GM21529 (cell line): ENCODE measurements around the gene SYDE1.
A peak's percentile ranks its signal among the peaks of the same experiment; 100 is the strongest.

Experiments used
- ATAC-seq: cut with Tn5 transposase; IDR thresholded peaks from one replicate; pipeline ENCODE4 v1.9.1; 2021; ENCODE audit not compliant: unreplicated experiment

Gene SYDE1

GRCh38 chr19:15125232-15126067 is 18.2 kb downstream of the SYDE1 start:
- peak; percentile 81 for ATAC-seq

- ATAC-seq, result no peak
Observed at GRCh38 chr19:15126131-15126910, 19.1 kb downstream of the SYDE1 start.

DNA sequence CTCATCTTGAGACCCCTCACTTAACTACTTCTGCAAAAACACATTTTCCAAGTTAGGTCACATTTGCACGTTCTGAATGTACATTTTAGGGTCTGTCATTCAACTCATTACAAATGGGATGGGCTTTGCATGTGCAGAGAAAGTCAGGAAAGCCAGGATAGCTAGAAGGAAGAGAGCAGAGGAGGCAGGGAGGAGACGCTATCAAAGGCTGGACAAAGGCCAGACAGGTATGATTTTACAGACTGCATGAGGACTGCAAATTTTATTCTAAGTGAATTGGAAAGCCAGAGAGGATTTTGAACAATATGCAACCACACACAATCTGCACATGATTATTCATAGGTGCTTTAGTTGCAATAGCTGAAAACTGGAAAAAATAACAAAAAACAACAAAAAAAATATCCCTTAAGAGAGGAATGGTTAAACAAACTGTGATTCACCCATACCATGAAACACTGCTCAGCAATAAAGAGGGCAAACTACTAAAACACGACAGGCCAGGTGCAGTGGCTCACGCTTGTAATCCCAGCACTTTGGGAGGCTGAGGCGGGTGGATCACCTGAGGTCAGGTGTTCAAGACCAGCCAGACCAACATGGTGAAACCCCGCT is 21.1 kb downstream of the SYDE1 start:
- no peak for ATAC-seq

DNA sequence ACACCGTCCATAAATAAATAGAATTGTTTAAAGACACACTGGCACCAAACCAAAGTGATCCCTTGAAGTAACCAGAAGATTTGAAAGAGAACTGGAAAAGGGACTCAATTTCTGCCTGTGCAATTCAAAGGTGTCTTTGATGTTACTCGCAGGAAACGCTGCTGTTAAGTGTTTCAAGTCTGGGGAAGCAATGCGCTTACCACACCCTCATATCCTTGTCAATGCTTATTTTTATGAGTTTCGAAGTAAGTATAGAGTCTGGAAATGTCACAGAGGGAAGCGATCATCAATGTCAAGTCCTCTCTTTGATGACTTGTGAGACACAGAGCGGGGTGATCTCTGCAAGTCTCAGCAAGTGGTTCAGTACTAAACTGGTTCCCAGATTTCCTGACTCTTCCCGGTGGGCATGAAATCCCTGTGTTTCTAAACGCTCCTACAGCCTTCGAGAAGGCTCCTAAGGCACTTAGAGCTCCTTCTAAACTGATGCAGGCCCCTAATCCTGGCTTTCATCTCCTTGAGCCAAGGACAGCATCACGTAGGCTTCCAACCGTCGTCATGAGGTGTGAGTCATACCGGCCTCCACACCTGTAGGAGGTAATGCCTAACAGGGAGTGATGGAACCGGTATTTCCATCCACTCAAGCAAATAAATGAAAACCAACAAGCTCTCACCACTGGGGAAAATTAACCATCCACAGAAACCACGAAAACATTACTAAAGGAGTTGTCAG is 22.8 kb downstream of the SYDE1 start:
- ATAC-seq, result no peak

- no peak for ATAC-seq
Observed at GRCh38 chr19:15136234-15136954, 29.2 kb downstream of the SYDE1 start.

GRCh38 chr19:15137777-15138176 is 30.6 kb downstream of the SYDE1 start:
- ATAC-seq, result no peak

GRCh38 chr19:15138427-15138826 is 31.2 kb downstream of the SYDE1 start:
- ATAC-seq, result no peak

- ATAC-seq, result no peak
Observed at GRCh38 chr19:15141143-15141542, 33.9 kb downstream of the SYDE1 start.

DNA sequence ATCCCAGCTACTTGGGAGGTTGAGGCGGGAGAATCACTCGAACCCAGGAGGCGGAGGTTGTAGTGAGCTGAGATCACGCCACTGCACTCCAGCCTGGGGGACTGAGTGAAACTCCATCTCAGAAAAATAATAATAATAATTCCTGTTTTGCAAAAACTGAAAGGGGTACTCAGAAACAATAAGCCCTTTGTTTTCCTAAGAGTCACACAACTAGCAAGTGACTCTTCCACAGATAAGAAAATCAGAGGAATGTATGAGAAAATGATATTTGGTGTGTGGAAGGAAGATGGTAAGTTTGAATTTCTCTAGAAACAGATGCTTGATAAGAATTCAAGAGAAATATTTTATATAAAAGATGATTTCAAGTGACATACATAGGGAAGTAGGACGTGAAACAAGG is 35.1 kb downstream of the SYDE1 start:
- no peak for ATAC-seq

- no peak for ATAC-seq
Observed at GRCh38 chr19:15144046-15144646, 36.9 kb downstream of the SYDE1 start.

DNA sequence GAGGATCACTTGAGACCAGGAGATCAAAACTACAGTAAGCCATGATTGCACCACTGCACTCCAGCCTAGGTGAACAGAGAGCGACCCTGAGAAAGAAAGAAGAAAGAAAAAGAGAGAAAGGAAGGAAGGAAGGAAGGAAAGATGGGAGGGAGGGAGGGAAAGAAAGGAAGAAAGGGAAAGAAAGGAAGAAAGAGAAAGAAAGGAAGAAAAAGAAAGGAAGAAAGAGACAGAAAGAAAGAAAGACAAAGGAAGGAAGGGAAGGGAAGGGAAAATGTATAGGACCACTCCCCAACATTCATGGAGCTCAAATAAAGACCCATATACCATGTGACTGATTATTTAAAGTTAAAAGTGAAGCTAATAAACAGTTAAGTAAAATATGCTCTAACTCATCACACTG is 39.9 kb downstream of the SYDE1 start:
- ATAC-seq, result no peak

GRCh38 chr19:15149737-15150136 is 42.5 kb downstream of the SYDE1 start:
- no peak for ATAC-seq

DNA sequence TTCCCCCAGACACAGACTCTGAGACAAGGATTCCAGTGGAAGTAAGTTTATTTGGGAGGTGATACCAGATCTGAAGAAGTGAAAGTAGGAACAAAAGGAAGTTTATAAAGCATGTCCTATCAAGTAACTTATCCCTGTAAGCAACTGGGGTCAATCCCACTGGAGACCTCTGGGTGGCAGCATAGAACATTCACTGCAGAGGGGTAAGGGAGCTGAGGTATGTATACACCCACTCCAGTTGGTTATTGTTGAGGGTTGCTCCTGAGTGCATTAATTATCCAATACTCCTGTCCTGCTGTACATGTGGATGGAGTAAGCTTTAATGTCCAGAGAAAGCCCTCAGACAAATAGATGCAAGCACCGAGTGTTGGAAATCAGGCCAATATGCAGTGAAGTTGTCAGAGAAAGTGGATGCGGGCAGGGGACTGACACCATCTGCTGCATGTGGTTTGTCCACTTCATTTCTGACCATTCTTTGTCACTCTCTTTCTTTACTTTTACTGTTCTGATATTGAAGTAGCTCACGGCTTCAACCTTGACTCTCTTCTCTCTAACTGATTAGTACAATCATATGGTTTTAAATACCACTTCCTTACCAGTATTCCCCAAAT is 46.9 kb downstream of the SYDE1 start:
- ATAC-seq, result no peak

GRCh38 chr19:15155296-15155695 is 48.1 kb downstream of the SYDE1 start:
- no peak for ATAC-seq

DNA sequence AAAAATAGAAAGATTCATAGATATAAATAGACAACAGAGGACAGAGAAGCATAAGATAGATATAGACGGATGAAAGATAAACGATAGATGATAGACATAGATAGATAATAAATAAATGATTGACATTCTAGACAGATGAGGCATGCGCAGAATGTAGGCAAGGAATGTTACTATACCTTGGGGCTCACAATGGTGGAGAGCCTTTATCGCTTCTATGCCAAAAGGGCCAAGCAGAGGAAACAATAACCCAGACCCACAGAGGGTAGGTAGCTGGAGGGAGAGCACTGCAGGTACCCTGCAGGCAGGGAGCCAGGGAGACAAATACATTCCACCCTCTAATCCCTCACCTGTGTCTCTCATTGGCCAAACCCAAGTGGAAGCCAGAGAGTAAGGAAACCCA is 49.2 kb downstream of the SYDE1 start:
- ATAC-seq, result no peak

DNA sequence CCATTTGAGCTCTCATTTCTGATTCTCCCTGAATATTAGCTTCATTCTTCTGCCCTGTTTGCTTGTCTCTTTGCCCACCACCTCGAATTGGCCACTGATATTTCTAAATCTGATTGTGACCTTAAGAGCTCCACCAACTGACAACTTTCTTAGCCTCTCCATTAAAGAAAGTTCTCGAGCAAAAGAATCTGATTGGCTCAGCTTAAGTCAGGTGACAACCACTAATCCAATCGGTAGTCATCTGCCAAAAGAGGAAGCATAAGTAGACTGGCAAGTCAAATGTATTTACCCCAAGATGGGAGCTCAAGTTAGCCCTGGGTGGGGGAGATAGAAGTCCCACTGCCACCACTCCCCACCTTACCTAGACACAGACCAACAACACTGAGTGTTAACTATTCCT is 52.0 kb downstream of the SYDE1 start:
- no peak for ATAC-seq

- ATAC-seq, result no peak
Observed at GRCh38 chr19:15161028-15161984, 54.1 kb downstream of the SYDE1 start.
